ENCODE data around the gene NPEPPS.
"Not testable (repeated sequence)": the region's sequence is repeated elsewhere in the genome, so short reads cannot be mapped to it uniquely, and the experiment has no call there.

DNA sequence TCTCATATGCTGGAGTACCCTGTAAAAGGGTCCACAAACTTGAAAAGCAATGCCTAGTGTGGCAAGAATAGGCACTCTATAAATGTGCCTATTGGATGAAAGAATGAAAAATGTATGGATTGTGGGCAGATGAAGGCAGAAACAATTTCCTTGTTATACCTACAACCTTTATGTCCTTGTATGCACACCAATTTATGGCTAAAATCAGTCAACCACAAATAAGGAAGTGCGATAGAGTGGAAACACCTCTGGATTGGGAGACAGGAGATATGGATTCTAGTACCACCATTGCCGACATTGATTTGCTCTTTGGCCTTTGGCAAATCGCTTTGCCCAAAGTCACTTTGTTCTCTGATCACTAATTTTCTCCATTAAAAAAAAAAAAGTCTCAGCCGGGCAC is 31.4 kb upstream of the NPEPPS start:
- not testable (repeated sequence) for TF ChIP-seq EZH2 (IDR thresholded peaks at IDR 0.05); POLR2AphosphoS5 (IDR thresholded peaks at IDR 0.05; ENCODE audit: borderline replicate concordance, low read depth, low read length)
